GM21723 (cell line): ENCODE results near the gene ZSWIM4.

Experiments used
- ATAC-seq: cut with Tn5 transposase; IDR thresholded peaks from one replicate; pipeline ENCODE4 v1.9.1; 2021; ENCODE audit warnings: mild to moderate bottlenecking, moderate library complexity; ENCODE audit not compliant: unreplicated experiment

The ZSWIM4 gene

DNA sequence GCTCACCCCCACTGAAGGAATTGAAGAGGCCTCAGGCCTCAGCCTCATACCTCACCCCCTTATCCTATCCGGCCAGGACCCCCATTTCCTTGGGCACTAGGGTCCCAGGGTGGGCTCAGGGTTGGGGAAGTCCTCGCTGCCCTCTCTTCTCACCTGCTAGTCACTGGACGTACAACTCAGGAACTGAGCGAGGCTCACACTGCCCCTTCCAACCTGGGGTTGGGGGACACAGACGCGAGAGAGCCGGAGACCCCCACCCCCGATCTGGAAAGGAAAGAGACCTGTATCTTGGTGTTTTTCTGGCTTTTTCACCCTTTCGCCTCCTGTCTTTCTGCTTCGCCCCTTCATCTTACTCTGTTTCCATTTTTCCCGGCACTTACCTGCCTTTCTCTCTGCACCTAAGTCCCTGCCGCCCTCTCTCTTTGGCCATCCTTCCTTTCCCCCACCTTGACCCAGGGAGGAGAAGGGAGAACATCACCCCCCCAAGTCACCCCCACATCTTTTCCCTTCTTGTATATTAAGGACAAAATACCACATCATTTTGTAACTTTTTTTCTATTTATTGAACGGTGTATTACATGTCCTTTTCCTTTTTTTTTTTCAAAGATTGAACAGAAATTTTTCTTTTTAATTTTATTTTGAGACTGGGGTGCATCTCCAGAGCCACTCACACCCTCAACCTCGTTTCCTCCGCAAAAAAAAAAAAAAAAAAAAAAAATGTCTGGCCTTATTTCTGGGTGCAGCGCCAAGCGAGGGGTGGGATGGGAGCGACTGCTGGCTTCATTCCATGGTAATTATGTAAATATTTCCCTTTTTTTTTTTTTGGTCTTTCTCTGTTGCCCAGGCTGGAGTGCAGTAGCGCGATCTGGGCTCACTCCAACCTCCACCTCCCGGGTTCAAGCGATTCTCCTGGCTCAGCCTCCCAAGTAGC, 36.6 kb downstream of the ZSWIM4 start:
- ATAC-seq, result no peak

DNA sequence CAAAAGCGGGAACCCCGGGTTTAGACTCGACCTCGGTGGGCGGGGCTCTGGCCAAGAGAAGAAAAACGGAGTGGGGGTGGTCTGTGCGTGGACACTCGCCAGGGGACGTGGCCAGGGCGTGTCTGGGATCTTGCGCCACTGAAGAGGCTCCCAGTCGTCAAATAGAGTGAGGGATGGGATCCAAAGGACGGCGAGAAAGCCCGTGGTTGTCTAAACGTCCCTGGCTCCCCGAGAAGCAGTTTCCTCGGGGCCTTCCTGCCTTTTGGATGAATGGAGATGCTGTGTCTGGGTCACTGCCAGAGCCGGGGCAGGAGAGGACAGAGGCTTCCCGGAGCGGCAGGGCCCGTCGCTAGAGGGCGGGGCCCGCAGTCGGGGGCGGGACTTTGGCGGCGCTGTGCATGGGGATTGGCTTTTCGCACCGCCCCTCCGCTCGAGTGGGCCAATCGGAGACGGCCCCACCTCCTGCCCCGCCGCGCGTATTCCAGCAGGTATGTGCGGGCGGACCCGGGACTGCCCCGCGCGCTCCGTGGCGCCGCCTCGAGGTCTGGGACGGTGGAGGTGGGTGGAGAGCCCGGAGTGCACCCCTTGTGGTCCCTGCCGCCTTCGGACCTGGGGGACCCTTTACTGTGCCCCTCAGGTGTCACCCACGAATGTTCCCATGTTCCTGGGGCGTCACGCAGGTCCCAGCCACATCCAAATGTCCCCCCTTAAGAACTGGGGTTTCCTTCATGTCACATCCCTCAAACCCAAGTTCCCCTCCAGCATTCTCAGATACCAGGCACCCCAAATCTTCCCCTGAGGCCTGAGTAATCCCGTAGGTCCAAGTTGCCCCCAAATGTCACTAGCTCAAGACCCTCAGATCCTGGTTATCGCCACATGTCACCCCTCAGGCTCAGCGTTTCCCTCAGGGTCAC, 38.3 kb downstream of the ZSWIM4 start:
- ATAC-seq, result peak; percentile 70

- ATAC-seq, result no peak
Measured at GRCh38 chr19:13834244-13835069, 39.2 kb downstream of the ZSWIM4 start.

DNA sequence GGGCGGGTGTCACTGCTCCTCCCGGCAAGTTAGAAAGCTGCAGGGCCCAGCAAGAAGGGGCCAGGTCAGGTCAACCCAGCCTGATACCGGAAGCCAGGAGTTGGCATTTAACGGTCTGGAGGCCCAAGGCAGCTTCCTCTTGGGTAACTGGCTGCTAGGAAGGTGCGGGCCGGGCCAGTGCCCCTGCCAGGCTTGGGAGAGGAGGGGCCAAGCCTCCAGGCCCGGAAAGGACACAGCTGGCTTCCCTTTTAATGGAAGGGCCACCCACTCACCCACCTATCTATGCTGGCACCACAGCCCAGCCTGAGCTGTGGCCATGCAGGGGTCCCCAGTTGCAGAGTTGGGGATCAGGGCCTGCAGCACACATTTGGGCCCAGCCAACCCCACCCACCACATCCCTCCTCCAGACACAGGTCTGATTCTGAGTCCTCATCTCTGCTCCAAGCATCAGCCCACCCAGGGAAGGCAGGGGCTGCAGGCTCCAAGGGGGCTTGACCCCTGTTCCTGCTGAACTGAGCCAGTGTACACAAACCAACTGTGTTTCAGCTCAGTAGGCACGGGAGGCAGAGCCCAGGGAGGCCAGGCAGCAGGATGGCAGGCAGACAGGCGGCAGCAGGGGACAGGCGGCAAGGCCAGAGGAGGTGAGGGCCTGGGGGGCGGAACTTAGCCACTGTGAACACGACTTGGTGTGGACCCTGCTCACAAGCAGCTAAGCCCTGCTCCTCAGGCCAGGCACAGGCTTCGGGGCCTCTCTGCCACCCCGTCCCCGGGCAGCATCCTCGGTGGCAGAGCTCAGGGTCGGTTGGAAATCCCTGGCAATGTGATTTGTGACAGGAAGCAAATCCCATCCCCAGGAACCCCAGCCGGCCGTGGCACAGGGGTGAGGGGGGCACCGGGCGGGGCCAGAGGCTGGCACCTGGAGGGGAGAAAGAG, 40.8 kb downstream of the ZSWIM4 start:
- ATAC-seq, result no peak

GRCh38 chr19:13838435-13839129, 43.3 kb downstream of the ZSWIM4 start:
- no peak for ATAC-seq

DNA sequence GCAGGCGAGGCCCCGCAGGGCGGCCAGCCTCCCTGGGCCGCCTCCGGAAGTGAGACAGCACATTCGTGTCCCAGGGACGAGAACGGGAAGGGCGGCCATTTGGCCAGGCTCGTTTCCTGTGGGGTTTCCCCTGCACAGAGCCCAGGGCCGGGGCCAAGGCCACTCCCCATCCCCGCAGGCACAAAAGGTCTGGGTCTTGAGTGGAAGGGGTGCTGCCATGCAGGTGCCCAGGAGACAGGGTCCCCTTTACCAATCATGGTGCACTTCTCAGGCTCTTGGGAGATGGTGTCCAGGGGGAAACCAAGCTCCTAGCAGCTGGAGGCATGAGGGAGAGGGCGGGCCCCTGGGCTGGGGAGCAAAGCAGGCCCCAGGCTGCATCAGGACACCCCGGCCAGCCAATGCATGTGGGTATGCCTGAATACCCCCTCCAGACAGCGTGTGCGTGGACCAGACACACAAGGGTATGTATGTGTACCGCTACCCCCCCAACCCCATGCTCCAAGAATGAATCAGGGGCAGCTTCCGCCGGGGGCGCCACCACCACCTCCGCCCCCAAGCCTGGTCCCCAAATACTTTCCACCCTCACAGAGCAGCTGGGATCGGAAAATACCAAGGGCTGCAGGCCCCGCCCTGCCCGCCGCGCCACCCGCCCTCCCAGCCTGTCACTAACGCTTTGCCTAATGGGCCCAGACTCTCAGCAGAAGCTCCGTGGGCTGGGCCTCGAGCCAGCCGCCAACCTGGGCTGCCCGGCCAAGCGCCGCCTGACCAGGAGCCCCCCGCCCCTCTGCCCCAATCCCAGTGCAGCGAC, 44.1 kb downstream of the ZSWIM4 start:
- peak; percentile 40 for ATAC-seq

DNA sequence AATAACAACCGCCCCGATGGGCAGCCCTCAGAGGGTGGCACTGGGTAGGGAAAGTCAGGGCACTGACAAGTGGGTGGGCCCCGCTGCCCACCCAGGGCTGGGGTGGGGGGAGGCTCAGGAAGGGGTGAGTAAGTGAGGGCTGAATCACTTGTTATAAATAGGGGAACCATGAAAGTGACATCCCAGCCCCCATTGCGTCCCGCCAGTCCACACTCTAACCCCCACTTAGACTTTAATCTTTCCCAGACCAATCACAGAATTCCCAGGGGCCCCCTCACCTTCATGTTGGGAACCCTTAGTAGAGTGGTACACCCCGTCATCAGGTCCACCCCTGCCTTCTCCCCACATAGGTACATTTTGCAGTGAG, 44.7 kb downstream of the ZSWIM4 start:
- no peak for ATAC-seq

GRCh38 chr19:13840305-13841085, 45.3 kb downstream of the ZSWIM4 start:
- no peak for ATAC-seq

GRCh38 chr19:13841086-13841961, 46.1 kb downstream of the ZSWIM4 start:
- ATAC-seq, result no peak

GRCh38 chr19:13841962-13842290, 46.7 kb downstream of the ZSWIM4 start:
- ATAC-seq, result no peak

DNA sequence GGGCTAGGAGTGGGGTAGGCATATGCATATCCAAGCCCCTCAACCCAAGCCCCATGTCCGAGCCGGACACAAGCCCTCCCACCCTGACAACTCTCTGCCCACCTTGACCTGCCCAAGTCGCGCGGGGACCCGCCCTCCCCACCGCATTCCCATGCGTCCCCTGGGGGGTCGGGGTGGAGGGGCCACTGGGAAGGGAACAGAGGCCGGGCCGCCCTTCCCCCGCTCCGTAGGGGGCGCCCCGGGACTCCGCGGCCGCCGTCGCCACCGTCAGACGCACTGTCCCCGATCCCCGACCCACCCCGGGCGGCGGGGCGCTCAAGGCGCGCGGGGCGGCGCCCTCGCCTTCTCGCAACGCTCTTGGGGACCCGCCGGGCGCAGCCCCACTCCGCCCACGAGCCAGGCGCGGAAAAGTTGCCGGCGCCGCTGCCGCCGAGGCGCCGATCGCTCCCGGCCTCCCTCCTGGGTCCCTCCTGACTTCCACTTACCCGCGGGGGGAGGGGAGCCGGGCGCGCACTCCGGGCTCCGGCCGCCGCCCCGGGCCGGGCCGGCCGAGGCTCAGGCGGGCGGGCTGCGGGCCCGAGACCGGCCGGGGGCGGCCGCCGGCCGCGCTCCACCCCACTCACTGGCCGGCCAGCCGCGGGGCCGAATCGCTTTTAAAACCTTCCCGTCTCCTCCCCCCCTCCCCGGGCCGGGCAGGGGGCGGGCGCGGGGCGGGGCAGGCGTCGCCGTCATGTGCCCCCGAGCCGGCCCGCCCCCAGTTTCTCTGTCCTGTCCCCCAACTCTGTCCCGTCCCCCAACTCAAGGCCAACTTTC, 47.3 kb downstream of the ZSWIM4 start:
- ATAC-seq, result no peak

DNA sequence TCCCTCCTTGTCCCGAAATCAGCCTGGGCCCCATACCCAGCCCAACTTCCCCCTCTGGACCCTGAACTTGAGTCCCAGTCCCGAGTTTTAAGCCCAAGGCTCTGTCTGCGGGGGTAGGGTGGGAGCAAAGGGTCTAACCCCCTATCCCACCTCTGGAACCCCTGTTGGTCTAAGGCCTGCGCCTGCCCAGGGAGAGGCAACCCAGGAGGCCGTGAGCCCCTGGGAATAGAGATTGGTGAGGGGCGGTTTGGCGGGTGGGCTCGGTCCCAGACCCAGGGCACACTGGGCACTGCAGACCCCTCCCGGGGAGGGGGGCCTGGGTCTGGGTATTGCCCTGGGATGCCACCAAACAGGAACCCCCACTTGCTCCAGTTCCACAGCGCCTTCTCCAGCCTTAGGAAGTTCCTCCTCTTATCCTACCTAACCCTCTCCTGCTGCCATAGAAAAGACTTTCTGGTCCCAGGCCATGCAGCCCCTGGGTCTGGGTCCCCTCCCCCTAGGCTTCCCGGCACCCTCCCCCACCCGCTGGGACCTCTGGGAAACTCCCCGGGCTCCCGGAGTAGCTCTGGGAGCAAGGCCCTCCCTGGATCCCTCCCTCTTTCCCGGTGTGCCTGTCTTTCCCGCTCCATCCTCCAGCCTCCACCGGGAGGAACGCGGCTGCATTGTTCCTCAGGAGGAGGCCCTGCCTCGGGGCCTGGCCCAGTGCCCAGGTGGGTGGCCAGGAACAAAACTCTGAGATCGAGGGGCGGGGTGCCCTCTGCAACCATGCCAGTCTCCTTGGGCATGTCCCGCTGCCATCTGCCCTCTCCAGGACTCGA, 48.1 kb downstream of the ZSWIM4 start:
- no peak for ATAC-seq

DNA sequence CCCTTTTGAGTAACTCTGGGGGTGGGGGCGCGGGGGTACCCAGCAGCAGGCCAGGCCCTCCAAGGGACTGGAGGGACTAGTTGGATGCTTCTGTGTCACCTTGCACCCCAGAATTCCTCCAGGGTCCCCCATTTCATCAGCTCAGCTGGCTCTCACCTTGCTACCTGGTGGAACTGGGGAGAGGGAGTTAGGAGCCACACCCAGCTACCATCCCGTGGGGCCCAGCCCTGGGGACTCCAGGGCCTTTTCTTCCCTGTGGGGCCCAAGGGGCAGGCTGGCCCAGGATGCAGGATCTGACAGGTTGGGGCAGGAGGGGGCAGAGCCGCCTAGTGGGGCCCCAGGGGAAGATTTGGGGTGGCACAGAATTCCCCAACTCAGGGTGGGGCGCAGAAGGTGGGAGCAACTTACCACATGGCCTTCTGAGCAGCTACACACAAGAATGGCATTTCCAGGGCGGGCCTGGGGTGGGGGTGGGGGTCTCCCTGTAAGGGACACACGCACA, 48.9 kb downstream of the ZSWIM4 start:
- ATAC-seq, result no peak

DNA sequence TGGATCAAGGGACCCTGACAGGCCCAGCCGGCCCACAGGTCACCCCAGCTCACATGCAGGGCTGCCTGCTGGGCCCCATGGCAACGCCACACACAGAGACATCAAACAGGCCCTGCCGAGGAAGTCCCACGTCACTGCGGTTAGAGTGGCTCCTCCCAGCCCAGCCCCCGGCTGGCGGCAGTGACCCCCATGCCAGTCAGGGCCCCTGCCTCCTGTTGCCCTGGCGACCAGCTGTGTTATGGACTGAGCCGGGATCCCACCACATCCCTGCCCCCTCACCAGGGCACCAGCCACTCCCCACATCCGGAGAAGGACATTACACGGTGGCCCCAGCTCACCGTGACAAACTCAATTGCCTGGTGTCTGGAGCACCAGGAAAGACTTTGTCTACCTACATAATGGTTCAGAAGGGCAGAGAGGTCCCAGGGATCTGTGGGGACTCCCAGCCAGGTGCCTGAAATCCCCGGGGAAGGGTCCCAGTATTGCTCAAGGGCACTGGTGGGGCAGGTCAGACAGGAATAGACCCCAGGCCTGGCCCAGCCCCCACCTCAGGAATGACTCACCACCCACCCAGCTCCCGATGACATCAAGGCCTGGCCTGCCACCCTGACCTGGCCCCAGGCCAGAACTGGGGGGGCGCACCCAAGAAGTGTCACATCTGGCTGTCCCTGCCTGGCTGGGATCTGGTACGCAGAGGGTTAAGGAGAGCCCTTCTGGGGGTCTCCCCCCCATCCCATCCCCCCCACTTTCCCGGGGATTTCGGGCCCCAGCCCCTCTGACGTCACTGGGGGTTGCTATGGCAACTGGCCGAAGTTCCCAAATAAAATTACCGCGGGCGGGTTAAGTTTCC, 51.5 kb downstream of the ZSWIM4 start:
- ATAC-seq, result peak; percentile 57
